ENCODE data around the gene CRYL1.

The CRYL1 gene

GRCh38 chr13:20547479-20547908, 21.8 kb upstream of the CRYL1 start:
- TF ChIP-seq POLR2AphosphoS5 (IDR thresholded peaks at IDR 0.05; ENCODE audit: low read depth, low read length), result no peak
- no peak for TF ChIP-seq TAF1 (IDR thresholded peaks at IDR 0.05; ENCODE audit: borderline replicate concordance, insufficient read depth, low read length)
- TF ChIP-seq SIN3A (IDR thresholded peaks at IDR 0.05; ENCODE audit: borderline replicate concordance, insufficient read depth, low read length), result no peak
- TF ChIP-seq FOXP2 (optimal IDR thresholded peaks at IDR 0.05; ENCODE audit: borderline replicate concordance, extremely low read depth, extremely low read length, insufficient read depth), result no peak
- no peak for TF ChIP-seq REST (IDR thresholded peaks at IDR 0.05; ENCODE audit: insufficient read depth in 1 of 2, low read depth in 2 of 2, low read length in 2 of 2)

GRCh38 chr13:20546556-20546955, 20.9 kb upstream of the CRYL1 start:
- TF ChIP-seq TAF1 (IDR thresholded peaks at IDR 0.05; ENCODE audit: borderline replicate concordance, insufficient read depth, low read length), result no peak
- no peak for TF ChIP-seq SIN3A (IDR thresholded peaks at IDR 0.05; ENCODE audit: borderline replicate concordance, insufficient read depth, low read length)
- TF ChIP-seq POLR2AphosphoS5 (IDR thresholded peaks at IDR 0.05; ENCODE audit: low read depth, low read length), result no peak
- TF ChIP-seq REST (IDR thresholded peaks at IDR 0.05; ENCODE audit: insufficient read depth in 1 of 2, low read depth in 2 of 2, low read length in 2 of 2), result no peak
- TF ChIP-seq FOXP2 (optimal IDR thresholded peaks at IDR 0.05; ENCODE audit: borderline replicate concordance, extremely low read depth, extremely low read length, insufficient read depth), result no peak

GRCh38 chr13:20544201-20544923, 18.7 kb upstream of the CRYL1 start:
- TF ChIP-seq POLR2AphosphoS5 (IDR thresholded peaks at IDR 0.05; ENCODE audit: low read depth, low read length) (no peak), FOXP2 (optimal IDR thresholded peaks at IDR 0.05; ENCODE audit: borderline replicate concordance, extremely low read depth, extremely low read length, insufficient read depth) (no peak), SIN3A (IDR thresholded peaks at IDR 0.05; ENCODE audit: borderline replicate concordance, insufficient read depth, low read length) (no peak), REST (IDR thresholded peaks at IDR 0.05; ENCODE audit: insufficient read depth in 1 of 2, low read depth in 2 of 2, low read length in 2 of 2) (no peak), TAF1 (IDR thresholded peaks at IDR 0.05; ENCODE audit: borderline replicate concordance, insufficient read depth, low read length) (no peak)

- no peak for TF ChIP-seq SIN3A (IDR thresholded peaks at IDR 0.05; ENCODE audit: borderline replicate concordance, insufficient read depth, low read length)
- no peak for TF ChIP-seq FOXP2 (optimal IDR thresholded peaks at IDR 0.05; ENCODE audit: borderline replicate concordance, extremely low read depth, extremely low read length, insufficient read depth)
- TF ChIP-seq REST (IDR thresholded peaks at IDR 0.05; ENCODE audit: insufficient read depth in 1 of 2, low read depth in 2 of 2, low read length in 2 of 2), result no peak
- no peak for TF ChIP-seq TAF1 (IDR thresholded peaks at IDR 0.05; ENCODE audit: borderline replicate concordance, insufficient read depth, low read length)
- no peak for TF ChIP-seq POLR2AphosphoS5 (IDR thresholded peaks at IDR 0.05; ENCODE audit: low read depth, low read length)
Observed at GRCh38 chr13:20536992-20537391, 11.3 kb upstream of the CRYL1 start.
